ENCODE data around the gene ZRANB3.
"Not testable (repeated sequence)": the region's sequence is repeated elsewhere in the genome, so short reads cannot be mapped to it uniquely, and the experiment has no call there.

The ZRANB3 gene

DNA sequence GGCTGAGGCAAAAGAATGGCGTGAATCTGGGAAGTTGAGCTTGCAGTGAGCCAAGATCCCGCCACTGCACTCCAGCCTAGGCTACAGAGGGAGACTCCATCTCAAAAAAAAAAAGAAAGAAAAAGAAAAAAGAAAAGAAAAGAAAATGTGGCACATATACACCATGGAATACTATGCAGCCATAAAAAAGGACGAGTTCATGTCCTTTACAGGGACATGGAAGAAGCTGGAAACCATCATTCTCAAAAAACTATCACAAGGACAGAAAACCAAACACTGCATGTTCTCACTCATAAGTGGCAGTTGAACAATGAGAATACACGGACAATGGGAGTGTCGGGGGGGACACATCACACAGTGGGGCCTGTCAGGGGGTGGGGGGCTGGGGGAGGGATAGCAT is 88.0 kb downstream of the ZRANB3 start:
- H3K9me3 Mint-ChIP-seq, H3K27ac Mint-ChIP-seq, H3K27me3 Mint-ChIP-seq, H3K4me1 Mint-ChIP-seq, H3K4me3 Mint-ChIP-seq: not testable (repeated sequence)
- peaks cover 15% of the 10 kb centered on the region for H3K36me3 Mint-ChIP-seq

DNA sequence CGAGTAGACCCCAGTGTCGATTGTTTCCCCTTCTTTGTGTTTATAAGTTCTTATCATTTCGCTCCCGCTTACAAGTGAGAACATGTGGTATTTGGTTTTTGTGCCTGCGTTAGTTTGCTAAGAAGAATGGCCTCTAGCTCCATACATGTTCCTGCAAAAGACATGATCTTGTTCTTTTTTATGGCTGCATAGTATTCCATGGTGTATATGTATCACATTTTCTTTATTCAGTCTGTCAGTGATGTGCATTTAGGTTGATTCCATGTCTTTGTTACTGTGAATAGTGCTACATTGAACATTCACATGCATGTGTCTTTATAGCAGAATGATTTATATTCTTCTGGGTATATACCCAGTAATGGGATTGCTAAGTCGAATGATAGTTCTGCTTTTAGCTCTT is 95.9 kb downstream of the ZRANB3 start:
- not testable (repeated sequence) for H3K9me3 Mint-ChIP-seq, H3K4me3 Mint-ChIP-seq, H3K4me1 Mint-ChIP-seq, H3K27me3 Mint-ChIP-seq, H3K27ac Mint-ChIP-seq
- H3K36me3 Mint-ChIP-seq = peaks cover 15% of the 10 kb centered on the region

DNA sequence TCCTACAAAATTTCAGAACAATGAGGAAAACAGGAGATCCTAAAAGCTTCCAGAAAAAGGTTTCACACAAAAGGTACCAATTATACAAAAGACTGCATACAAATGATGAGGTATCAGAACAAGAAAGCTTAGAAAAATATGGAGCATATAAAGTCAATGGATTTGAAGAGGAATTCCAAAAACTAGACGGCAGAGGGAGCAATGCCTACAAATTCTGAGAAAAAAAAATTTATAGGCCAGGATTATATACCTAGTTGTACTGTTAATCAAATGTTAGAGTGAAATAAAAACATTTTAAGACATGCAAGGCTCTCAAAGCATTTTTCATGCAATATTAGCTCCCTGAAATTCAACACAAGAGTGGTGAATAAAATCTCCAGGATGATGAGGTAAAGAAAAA is 106.2 kb downstream of the ZRANB3 start:
- H3K4me3 Mint-ChIP-seq = no peak overlapping the region
- peaks cover 6% of the 10 kb centered on the region for H3K4me1 Mint-ChIP-seq
- no peaks in the 10 kb centered on the region for H3K27me3 Mint-ChIP-seq
- H3K9me3 Mint-ChIP-seq = peaks cover 19% of the 10 kb centered on the region
- H3K36me3 Mint-ChIP-seq = peaks cover 27% of the 10 kb centered on the region
- no peak overlapping the region for H3K27ac Mint-ChIP-seq

- peaks cover 6% of the 10 kb centered on the region for H3K4me1 Mint-ChIP-seq
- H3K36me3 Mint-ChIP-seq = peaks cover 21% of the 10 kb centered on the region
- H3K27ac Mint-ChIP-seq = no peak overlapping the region
- H3K27me3 Mint-ChIP-seq = no peaks in the 10 kb centered on the region
- H3K4me3 Mint-ChIP-seq = no peak overlapping the region
- peaks cover 19% of the 10 kb centered on the region for H3K9me3 Mint-ChIP-seq
Measured at GRCh38 chr2:135422898-135423297, 108.1 kb downstream of the ZRANB3 start.

DNA sequence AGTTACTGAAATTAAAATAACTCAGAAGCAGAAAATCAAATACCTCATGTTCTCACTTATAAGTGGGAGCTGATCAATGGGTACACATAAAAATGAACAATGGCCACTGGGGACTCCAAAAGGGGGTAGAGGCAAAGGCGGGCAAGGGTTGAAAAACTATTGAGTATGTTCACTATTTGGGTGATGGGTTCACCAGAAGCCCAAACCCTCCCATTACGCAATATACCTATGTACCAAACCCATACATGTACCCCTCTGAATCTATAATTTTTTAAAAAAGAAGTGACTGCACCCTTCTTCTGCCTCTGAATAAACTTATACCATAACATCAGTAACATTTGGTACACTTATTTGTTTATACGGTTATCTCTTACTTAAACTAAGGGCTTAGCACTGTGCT is 119.4 kb downstream of the ZRANB3 start:
- no peak overlapping the region for H3K4me3 Mint-ChIP-seq
- H3K36me3 Mint-ChIP-seq = peaks cover 10% of the 10 kb centered on the region
- peaks cover 11% of the 10 kb centered on the region for H3K9me3 Mint-ChIP-seq
- no peaks in the 10 kb centered on the region for H3K4me1 Mint-ChIP-seq
- no peak overlapping the region for H3K27ac Mint-ChIP-seq
- H3K27me3 Mint-ChIP-seq = no peaks in the 10 kb centered on the region

DNA sequence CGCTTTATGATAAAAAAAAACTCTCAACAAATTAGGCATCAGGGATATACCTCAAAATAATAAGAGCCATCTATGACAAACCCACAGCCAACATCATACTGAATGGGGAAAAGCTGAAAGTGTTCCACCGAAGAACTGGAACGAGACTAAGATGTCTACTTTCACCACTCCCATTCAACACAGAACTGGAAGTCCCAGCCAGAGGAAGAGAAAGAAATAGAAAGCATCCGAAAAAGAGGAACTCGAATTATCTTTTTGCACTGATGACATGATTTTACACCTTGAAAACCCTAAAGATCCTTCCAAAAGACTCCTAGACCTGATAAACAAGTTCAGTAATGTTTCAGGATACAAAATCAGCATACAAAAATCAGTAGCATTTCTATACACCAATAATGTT is 121.6 kb downstream of the ZRANB3 start:
- H3K4me1 Mint-ChIP-seq = no peaks in the 10 kb centered on the region
- peaks cover 19% of the 10 kb centered on the region for H3K9me3 Mint-ChIP-seq
- H3K36me3 Mint-ChIP-seq = peaks cover 24% of the 10 kb centered on the region
- H3K27ac Mint-ChIP-seq = no peak overlapping the region
- no peak overlapping the region for H3K4me3 Mint-ChIP-seq
- H3K27me3 Mint-ChIP-seq = no peaks in the 10 kb centered on the region

- H3K36me3 Mint-ChIP-seq, H3K27me3 Mint-ChIP-seq, H3K4me1 Mint-ChIP-seq, H3K27ac Mint-ChIP-seq, H3K4me3 Mint-ChIP-seq, H3K9me3 Mint-ChIP-seq: not testable (repeated sequence)
Measured at GRCh38 chr2:135396259-135396658, 134.8 kb downstream of the ZRANB3 start.

GRCh38 chr2:135386993-135387392 is 144.0 kb downstream of the ZRANB3 start:
- H3K4me1 Mint-ChIP-seq = no peaks in the 10 kb centered on the region
- H3K27ac Mint-ChIP-seq = no peak overlapping the region
- H3K9me3 Mint-ChIP-seq = peaks cover 5% of the 10 kb centered on the region
- no peaks in the 10 kb centered on the region for H3K27me3 Mint-ChIP-seq
- H3K4me3 Mint-ChIP-seq = no peak overlapping the region
- H3K36me3 Mint-ChIP-seq = peaks cover 33% of the 10 kb centered on the region

- Mint-ChIP-seq H3K9me3 (peaks cover 12% of the 10 kb centered on the region), H3K4me3 (no peak overlapping the region), H3K4me1 (no peaks in the 10 kb centered on the region), H3K36me3 (peaks cover 35% of the 10 kb centered on the region), H3K27ac (no peak overlapping the region), H3K27me3 (no peaks in the 10 kb centered on the region)
Measured at GRCh38 chr2:135378591-135378990, 152.4 kb downstream of the ZRANB3 start.

DNA sequence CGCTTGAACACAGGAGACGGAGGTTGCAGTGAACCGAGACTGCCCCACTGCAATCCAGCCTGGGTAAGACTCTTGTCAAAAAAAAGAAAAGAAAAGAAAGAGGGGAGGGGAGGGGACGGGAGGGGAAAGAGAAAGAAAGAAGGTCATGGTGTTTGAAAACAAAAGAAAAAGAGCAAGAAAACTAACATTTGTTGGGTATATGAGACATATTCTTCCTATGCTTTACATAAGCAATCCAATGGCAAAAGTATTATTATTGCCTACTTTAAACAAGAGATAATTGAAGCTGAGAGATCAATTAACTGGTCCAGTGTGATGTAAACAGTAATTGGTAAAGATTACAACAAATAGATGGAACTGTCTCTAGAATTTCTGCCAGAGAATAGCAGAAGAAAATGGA is 157.3 kb downstream of the ZRANB3 start:
- no peak overlapping the region for H3K4me3 Mint-ChIP-seq
- H3K27me3 Mint-ChIP-seq = no peaks in the 10 kb centered on the region
- H3K4me1 Mint-ChIP-seq = no peaks in the 10 kb centered on the region
- peaks cover 6% of the 10 kb centered on the region for H3K9me3 Mint-ChIP-seq
- H3K36me3 Mint-ChIP-seq = peaks cover 18% of the 10 kb centered on the region
- no peak overlapping the region for H3K27ac Mint-ChIP-seq

DNA sequence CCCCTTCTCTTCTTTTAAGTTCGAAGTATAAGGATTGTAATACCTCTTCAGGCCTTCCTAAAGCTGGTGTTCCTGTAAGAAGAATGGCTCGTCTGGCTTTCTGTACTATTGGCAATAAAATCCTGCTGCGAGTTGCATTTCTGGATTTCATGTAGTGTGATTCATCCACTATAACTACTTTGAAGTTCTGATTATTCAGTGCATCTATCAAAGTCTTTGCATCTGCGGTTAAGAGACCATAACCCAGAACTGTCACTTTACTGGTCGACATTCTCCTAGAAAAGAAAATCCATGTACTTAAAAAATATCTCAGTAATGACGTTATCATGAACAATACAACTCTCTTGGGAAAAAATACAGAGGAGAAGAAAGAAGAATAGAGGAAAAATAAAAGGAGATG is 181.1 kb downstream of the ZRANB3 start:
- Mint-ChIP-seq H3K4me1 (no peaks in the 10 kb centered on the region), H3K27me3 (no peaks in the 10 kb centered on the region), H3K9me3 (peaks cover 16% of the 10 kb centered on the region), H3K36me3 (peaks cover 28% of the 10 kb centered on the region), H3K27ac (no peak overlapping the region), H3K4me3 (no peak overlapping the region)

DNA sequence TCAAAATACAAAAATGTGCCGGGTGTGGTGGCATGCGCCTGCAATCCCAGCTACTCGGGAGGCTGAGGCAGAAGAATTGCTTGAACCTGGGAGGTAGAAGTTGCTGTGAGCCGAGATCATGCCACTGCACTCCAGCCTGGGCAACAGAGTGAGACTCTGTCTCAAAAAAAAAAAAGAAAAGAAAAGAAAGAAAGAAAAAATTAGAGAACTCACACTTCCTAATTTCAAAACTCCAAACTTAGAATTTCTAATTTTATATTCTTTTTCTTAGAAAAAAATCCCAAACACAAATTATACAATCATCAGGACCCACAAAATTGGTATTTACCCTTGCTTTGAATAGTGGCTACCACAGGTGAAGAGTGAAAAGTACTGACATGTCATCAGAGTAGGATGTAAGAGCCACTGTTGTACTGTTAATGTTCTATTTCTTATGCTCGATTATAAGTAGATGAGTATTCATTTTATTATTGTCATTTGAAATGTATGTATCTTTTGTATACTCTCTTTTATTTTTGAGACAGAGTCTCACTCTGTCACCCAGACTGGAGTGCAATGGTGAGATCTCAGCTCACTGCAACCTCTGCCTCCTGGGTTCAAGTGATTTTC is 182.8 kb downstream of the ZRANB3 start:
- Mint-ChIP-seq H3K36me3 (peaks cover 37% of the 10 kb centered on the region), H3K9me3 (peaks cover 16% of the 10 kb centered on the region)
- not testable (repeated sequence) for H3K27ac Mint-ChIP-seq, H3K4me3 Mint-ChIP-seq, H3K4me1 Mint-ChIP-seq, H3K27me3 Mint-ChIP-seq

DNA sequence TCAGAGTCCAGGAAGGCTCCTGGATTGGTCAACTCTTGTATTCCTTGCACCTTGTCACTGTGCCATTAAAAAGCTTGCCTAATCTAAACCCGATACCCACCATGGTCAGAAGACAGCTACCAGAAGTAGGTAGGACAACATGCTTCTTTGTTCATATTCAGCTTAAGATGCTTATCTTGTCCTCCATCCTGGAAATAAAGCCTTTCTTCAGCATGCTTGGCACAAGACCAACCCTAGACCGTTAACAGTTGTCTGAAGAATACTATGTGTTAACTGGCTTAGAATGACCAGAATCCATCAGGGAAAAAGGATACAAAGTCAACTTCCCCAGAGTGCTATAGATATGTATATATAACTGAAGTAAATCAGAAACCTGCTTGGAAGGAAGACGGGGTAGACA is 193.9 kb downstream of the ZRANB3 start:
- Mint-ChIP-seq H3K36me3 (peaks cover 25% of the 10 kb centered on the region), H3K27me3 (no peaks in the 10 kb centered on the region), H3K4me1 (no peaks in the 10 kb centered on the region), H3K27ac (no peak overlapping the region), H3K9me3 (peaks cover 22% of the 10 kb centered on the region), H3K4me3 (no peak overlapping the region)

GRCh38 chr2:135335256-135335655 is 195.8 kb downstream of the ZRANB3 start:
- no peak overlapping the region for H3K27ac Mint-ChIP-seq
- H3K9me3 Mint-ChIP-seq = peaks cover 29% of the 10 kb centered on the region
- no peak overlapping the region for H3K4me3 Mint-ChIP-seq
- no peaks in the 10 kb centered on the region for H3K27me3 Mint-ChIP-seq
- peaks cover 20% of the 10 kb centered on the region for H3K36me3 Mint-ChIP-seq
- no peaks in the 10 kb centered on the region for H3K4me1 Mint-ChIP-seq

DNA sequence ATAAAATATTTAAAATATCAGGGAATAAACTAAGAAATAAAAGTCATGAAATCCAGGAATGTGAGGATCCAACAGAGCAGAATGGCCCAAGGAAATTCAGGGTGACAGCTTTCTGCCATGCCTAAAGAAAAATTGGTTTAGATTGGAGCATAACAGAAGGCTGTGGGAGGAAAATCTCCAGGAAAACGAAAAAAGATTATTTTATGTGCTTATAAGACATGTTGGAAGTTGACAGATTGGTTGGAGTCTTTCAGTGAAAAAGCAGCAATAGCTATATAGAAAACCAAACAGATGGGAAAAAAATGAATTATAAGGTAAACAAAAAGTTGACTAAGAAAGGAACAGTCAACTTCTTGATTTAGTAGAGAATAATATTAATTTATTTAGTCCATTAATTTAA is 203.9 kb downstream of the ZRANB3 start:
- H3K4me3 Mint-ChIP-seq = no peak overlapping the region
- H3K9me3 Mint-ChIP-seq = peaks cover 18% of the 10 kb centered on the region
- H3K27me3 Mint-ChIP-seq = no peaks in the 10 kb centered on the region
- H3K4me1 Mint-ChIP-seq = no peaks in the 10 kb centered on the region
- H3K36me3 Mint-ChIP-seq = peaks cover 9% of the 10 kb centered on the region
- no peak overlapping the region for H3K27ac Mint-ChIP-seq

DNA sequence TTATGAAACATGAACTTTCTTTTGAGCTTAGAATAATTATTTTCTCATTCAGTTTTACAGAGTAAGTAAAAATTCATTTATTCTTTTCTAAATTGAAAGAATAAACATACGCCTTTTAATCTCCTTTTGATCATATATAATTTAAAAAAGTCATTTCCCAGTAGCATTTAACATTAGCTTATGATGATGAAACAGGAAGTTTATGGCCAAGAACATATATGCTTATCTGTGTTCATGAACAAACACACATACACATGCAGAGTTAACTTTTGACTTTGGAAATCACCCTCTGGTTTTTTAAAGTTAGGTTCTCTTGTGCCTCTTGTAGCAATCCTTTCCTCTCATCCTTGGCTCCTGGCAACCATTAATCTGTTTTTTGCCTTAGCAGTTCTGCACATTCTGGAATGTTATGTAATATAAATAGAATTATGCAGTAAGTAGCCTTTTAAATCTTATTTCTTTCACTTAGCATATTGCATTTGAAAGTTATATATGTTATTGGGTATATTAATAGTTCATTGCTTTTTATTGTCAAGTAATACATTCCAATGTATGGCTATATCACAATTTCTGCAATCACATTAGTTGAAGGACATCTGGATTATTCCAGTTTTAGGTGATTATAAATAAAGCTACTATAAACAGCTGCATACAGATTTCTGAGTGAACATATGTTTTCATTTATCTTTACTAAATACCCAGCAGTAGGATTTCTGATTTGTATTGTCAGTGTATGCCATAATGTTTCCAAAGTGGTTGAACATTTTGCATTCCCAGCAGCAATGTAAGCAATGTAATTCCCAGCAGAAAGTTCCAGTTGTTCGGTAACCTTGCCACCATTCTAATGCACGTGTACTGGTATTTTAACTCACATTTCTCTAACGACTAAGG is 210.3 kb downstream of the ZRANB3 start:
- H3K4me1 Mint-ChIP-seq = no peaks in the 10 kb centered on the region
- H3K36me3 Mint-ChIP-seq = peaks cover 4% of the 10 kb centered on the region
- peaks cover 6% of the 10 kb centered on the region for H3K9me3 Mint-ChIP-seq
- H3K27me3 Mint-ChIP-seq = no peaks in the 10 kb centered on the region
- H3K27ac Mint-ChIP-seq = no peak overlapping the region
- no peak overlapping the region for H3K4me3 Mint-ChIP-seq
